22Rv1 (cell line): ENCODE measurements around the gene GPR108.

Experiments used
- H3K27ac ChIP-seq: fragments of 450-650 bp; 2 replicates; pipeline ENCODE4 v1.5.1; 2017
- CTCF ChIP-seq: fragments of 450-650 bp; IDR thresholded peaks from 2 replicates; pipeline ENCODE4 v1.5.1; 2017; ENCODE audit warnings: mild to moderate bottlenecking
- ZFX ChIP-seq: fragments of 450-650 bp; IDR thresholded peaks from 2 replicates; pipeline ENCODE4 v1.6.1; 2017; ENCODE audit warnings: antibody characterized with exemption, borderline replicate concordance

GPR108 gene

DNA sequence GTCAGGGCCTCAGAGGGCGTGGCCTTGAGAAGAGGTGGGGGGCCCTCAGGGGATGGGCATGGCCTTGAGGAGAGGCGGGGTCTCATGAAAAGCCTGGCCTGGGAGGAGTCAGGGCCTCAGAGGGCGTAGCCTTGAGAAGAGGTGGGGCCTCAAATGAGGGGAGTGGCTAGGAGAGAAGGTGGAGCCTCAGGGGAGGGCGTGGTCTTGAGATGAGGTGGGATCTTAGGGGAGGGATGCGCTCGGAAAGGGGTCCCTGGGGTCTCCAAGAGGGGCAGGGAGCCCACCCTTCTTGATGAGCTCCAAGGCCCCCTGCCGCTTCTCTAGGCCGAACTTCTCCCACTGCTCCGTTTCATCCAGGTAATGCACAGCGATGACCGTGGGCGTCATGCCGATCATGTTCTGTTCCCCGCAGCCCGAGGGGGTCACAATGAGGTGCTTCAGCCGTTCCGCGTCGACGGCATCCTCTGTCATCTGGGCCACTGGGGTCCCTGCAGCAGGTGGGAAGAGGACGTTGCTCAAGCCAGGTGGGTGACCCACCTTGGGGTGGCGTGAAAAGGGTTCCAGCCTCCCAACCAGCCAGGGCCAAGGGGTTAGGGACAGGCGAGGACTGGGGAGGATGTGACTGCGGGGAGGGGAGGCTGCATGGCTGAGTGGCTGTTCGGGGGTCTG is 43.1 kb downstream of the GPR108 start:
- H3K27ac ChIP-seq, result no peak overlapping the region
- TF ChIP-seq ZFX, result no peak
- TF ChIP-seq CTCF, result no peak

- no peak overlapping the region for H3K27ac ChIP-seq
- TF ChIP-seq ZFX (no peak), CTCF (no peak)
These were observed 43.7 kb downstream of the GPR108 start for GRCh38 chr19:6693681-6694080.

DNA sequence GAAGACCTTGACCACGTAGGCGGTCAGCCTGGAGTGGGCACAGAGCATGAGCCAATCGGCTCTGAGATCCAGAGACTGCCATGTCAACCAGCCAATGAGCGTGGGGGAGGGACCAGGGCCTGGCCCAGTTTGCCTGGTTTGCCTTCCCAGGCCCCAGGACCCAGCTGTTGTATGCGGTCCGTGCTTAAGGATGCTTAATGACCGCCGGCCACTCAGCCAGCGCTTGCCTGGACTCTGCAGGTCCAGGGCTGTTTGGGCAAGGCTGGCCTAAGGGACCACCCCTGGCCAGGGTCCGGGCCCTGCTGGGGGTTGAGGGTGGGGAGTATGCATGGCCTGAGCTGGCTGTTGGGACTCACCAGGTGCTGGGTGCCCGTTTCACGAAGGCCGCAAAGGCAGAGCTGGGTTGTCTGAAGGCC is 44.3 kb downstream of the GPR108 start:
- H3K27ac ChIP-seq, result no peak overlapping the region
- TF ChIP-seq ZFX (no peak), CTCF (no peak)

DNA sequence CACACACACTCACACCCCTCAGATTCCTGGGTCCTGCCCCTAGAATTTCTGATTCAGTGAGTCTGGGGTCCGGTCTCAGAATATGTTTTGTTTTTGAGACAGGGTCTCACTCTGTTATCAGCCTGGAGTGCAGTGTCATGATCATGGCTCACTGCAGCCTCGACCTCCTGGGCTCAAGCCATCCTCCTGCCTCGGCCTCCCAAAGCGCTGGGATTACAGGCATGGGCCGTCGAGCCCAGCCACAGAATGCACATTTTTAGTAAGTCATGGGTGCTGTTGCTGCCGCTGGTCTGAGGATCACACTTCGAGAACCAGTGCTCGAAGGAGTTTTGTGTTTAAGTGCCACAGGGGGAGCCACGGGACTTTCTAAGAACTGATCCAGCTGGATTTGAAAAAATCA is 45.4 kb downstream of the GPR108 start:
- no peak for TF ChIP-seq ZFX
- no peak overlapping the region for H3K27ac ChIP-seq

DNA sequence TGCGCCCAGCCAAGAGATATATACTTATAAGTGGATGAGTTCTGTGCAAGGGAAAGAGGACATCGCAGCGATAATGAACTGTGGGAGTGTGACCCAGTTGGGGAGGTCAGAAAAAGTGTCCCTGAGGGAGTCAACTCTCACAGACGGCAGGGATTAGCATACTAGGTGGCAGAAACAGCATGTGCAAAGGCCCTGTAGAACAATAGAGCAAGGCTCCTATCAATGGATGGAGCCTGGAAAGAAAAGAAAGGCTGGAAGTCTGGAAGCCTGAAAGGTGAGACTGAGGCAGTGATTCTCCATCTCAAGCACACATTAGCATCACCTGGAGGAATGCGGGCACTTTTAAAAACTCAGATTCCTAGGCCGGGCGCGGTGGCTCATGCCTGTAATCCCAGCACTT is 46.0 kb downstream of the GPR108 start:
- no peak for TF ChIP-seq ZFX
- no peak overlapping the region for H3K27ac ChIP-seq

GRCh38 chr19:6690160-6690885 is 47.1 kb downstream of the GPR108 start:
- no peak for TF ChIP-seq CTCF
- TF ChIP-seq ZFX, result no peak
- H3K27ac ChIP-seq, result no peak overlapping the region

DNA sequence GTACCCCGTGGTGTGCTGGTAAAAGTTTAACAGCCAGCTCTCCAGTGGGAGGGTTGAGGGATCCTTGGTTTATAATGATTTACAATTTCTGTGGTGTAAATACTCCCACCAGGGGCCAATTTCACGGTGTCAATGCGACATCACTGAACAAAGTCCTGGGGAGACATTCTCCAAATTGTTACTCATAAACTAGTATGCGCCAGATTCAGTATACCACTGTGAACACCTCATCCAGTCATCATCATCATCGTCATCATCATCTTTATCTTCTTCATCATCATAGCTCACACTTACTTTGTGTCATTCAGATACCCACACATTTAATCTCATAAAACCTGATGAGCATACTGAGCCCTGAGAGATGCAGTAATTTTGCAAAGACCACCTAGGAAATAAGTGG is 50.3 kb downstream of the GPR108 start:
- H3K27ac ChIP-seq, result no peak overlapping the region
- no peak for TF ChIP-seq CTCF
- TF ChIP-seq ZFX, result no peak

GRCh38 chr19:6686628-6686975 is 50.8 kb downstream of the GPR108 start:
- TF ChIP-seq ZFX (no peak), CTCF (no peak)
- no peak overlapping the region for H3K27ac ChIP-seq
